GM23338 (cell line): ENCODE results near the gene WWOX. TPM values are rescaled to one million over a fixed set of nuclear protein-coding genes. Genes with fewer than 3 reads are reported as not detected.

ENCODE experiments used
- ATAC-seq: fragments of 200-7000 bp; cut with Tn5 transposase; 3 replicates; pipeline ENCODE4 v1.9.1; 2020
- DNase-seq: peaks from one replicate; pipeline ENCODE4 v3.0.0-alpha.2; 2015; ENCODE audit warnings: low spot score
- H2AFZ ChIP-seq: fragments of 200-600 bp; sonication (generic); 2 replicates; pipeline ENCODE4 v1.8.0; 2016; ENCODE audit warnings: antibody characterized with exemption, mild to moderate bottlenecking, moderate library complexity
- H3F3A ChIP-seq: fragments of 200-600 bp; sonication (generic); replicated peaks from 2 replicates; pipeline ENCODE4 v1.8.0; 2017; ENCODE audit warnings: antibody characterized with exemption, mixed run types, low read depth
- H3K27ac ChIP-seq: fragments of 200-600 bp; sonication (generic); 2 replicates; pipeline ENCODE4 v1.6.1; 2016; ENCODE audit warnings: low read depth
- H3K27me3 ChIP-seq: fragments of 200-600 bp; sonication (generic); 2 replicates; pipeline ENCODE4 v1.8.0; 2016; ENCODE audit warnings: mild to moderate bottlenecking, mixed run types, moderate library complexity; ENCODE audit not compliant: insufficient read depth
- H3K36me3 ChIP-seq: fragments of 200-600 bp; sonication (generic); 2 replicates; pipeline ENCODE4 v1.8.0; 2016; ENCODE audit warnings: mild to moderate bottlenecking; ENCODE audit not compliant: insufficient read depth
- H3K4me1 ChIP-seq: fragments of 200-600 bp; sonication (generic); 2 replicates; pipeline ENCODE4 v1.8.0; 2016; ENCODE audit warnings: mild to moderate bottlenecking, moderate library complexity; ENCODE audit not compliant: insufficient read depth
- H3K4me2 ChIP-seq: fragments of 200-600 bp; sonication (generic); 2 replicates; pipeline ENCODE4 v1.7.1; 2017; ENCODE audit warnings: mixed run types
- H3K4me3 ChIP-seq: fragments of 200-600 bp; sonication (generic); 2 replicates; pipeline ENCODE4 v1.6.1; 2016; ENCODE audit warnings: mixed run types
- H3K79me2 ChIP-seq: fragments of 200-600 bp; sonication (generic); replicated peaks from 2 replicates; pipeline ENCODE4 v1.8.0; 2017; ENCODE audit warnings: mild to moderate bottlenecking; ENCODE audit not compliant: insufficient read depth
- H3K9me2 ChIP-seq: fragments of 200-600 bp; sonication (generic); 2 replicates; pipeline ENCODE4 v1.8.0; 2017; ENCODE audit not compliant: insufficient read depth
- H4K20me1 ChIP-seq: fragments of 200-600 bp; sonication (generic); replicated peaks from 2 replicates; pipeline ENCODE4 v1.8.0; 2017; ENCODE audit warnings: mild to moderate bottlenecking; ENCODE audit not compliant: insufficient read depth
- H3K27ac Mint-ChIP-seq: 2 replicates; pipeline ENCODE4 v1.8.0; 2020; ENCODE audit warnings: inconsistent platforms, mild to moderate bottlenecking, moderate library complexity, mixed read lengths
- H3K27me3 Mint-ChIP-seq: 3 replicates; pipeline ENCODE4 v1.8.0; 2022; ENCODE audit warnings: low read depth, mild to moderate bottlenecking, moderate library complexity, mixed read lengths, inconsistent platforms; ENCODE audit not compliant: insufficient read depth, poor library complexity
- H3K36me3 Mint-ChIP-seq: 3 replicates; pipeline ENCODE4 v1.8.0; 2021; ENCODE audit warnings: low read depth, mild to moderate bottlenecking, inconsistent platforms, moderate library complexity, mixed read lengths
- H3K4me1 Mint-ChIP-seq: 3 replicates; pipeline ENCODE4 v1.8.0; 2020; ENCODE audit warnings: mild to moderate bottlenecking, inconsistent platforms, mixed read lengths
- H3K4me3 Mint-ChIP-seq: 3 replicates; pipeline ENCODE4 v1.8.0; 2021; ENCODE audit warnings: moderate library complexity, mild to moderate bottlenecking, inconsistent platforms, mixed read lengths
- H3K9me3 Mint-ChIP-seq: 3 replicates; pipeline ENCODE4 v1.8.0; 2020; ENCODE audit warnings: moderate library complexity, mild to moderate bottlenecking, inconsistent platforms, mixed read lengths
- CREB1 ChIP-seq: fragments of 250-450 bp; sonication (Bioruptor Pico); IDR thresholded peaks from 2 replicates; pipeline ENCODE4 v1.5.0; 2020; ENCODE audit warnings: low read depth, mild to moderate bottlenecking, moderate library complexity
- EZH2phosphoT487 ChIP-seq: fragments of 200-600 bp; sonication (generic); IDR thresholded peaks from one replicate; pipeline ENCODE4 v1.8.1; 2018; ENCODE audit warnings: antibody characterized with exemption; ENCODE audit not compliant: unreplicated experiment
- NANOG ChIP-seq: IDR thresholded peaks from 2 replicates; pipeline ENCODE4 v1.6.1; 2016; ENCODE audit warnings: antibody characterized with exemption, borderline replicate concordance
- POLR2AphosphoS5 ChIP-seq: IDR thresholded peaks from 2 replicates; pipeline ENCODE4 v1.6.1; 2016; ENCODE audit warnings: antibody characterized with exemption, low read depth
- STAT1 ChIP-seq: IDR thresholded peaks from one replicate; pipeline ENCODE4 v1.6.1; 2016; ENCODE audit warnings: antibody characterized with exemption; ENCODE audit not compliant: unreplicated experiment
- ZNF114 ChIP-seq: fragments of 250-450 bp; sonication (Bioruptor Pico); IDR thresholded peaks from 2 replicates; pipeline ENCODE4 v1.5.0; 2020; ENCODE audit warnings: mild to moderate bottlenecking, moderate library complexity
- polyA plus RNA-seq: library from polyadenylated mRNA; unstranded; fragments of >200 nt; fragmentation: Nextera tagmentation; extraction: Ambion mirVana; gene quantifications from 2 replicates; pipeline ENCODE4 v1.2.1, GENCODE V29; 2016
- total RNA-seq: library from RNA; depleted of rRNA; stranded (reverse); fragments of >200 nt; shearing (Covaris generic); gene quantifications from 2 replicates; pipeline ENCODE4 v1.2.3, GENCODE V29; 2014
- TF ChIP-seq, protein P1 (sequence below): IDR thresholded peaks from one replicate; pipeline ENCODE4 v1.6.1; 2018; ENCODE audit warnings: antibody characterized with exemption; ENCODE audit not compliant: unreplicated experiment
- TF ChIP-seq, protein P2 (sequence below), 2 experiments: fragments of 200-600 bp in 1 of 2; sonication (generic) in 1 of 2; conservative IDR thresholded peaks; 2 replicates each; pipeline versions ENCODE4 v1.5.1 to v1.6.1; 2016 to 2017; ENCODE audit warnings: antibody characterized with exemption in 2 of 2, low read depth in 2 of 2, mild to moderate bottlenecking in 2 of 2, moderate library complexity in 1 of 2
- TF ChIP-seq, protein P3 (sequence below): fragments of 250-450 bp; sonication (Bioruptor Pico); IDR thresholded peaks from 2 replicates; pipeline ENCODE4 v1.5.0; 2020; ENCODE audit warnings: mild to moderate bottlenecking, moderate library complexity

WWOX gene
- total and polyA plus RNA-seq, 2 experiments from 2014 or later: 10.0 to 19.3 TPM

DNA sequence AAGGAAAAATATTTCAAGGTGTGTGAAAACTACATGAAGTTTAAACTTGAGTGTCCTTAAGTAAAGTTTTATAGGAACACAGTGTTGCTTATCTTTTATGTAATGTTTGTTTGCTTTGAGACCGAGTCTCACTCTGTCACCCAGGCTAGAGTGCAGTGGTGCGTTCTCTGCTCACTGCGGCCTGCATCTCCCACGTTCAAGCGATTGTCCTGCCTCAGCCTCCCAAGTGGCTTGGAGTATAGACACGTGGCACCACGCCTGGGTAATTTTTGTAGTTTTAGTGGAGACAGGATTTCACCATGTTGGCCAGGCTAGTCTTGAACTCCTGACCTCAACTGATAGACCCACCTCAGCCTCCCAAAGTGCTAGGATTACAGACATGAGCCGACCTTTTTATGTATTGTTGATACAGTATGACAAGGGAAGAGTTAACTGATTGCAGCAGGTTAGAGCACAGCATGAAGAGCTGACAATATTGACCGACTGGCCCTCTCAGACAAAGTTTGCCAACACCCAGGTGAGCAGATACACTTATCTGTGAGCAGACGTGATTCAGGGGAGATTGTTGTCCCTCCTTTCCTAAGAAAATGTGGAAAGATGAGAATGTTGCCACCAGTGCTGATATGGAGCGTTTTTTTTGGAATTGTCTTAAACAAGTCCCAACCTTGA lies 373.7 kb downstream of the WWOX start (continued):
- TF ChIP-seq, protein P1, sequence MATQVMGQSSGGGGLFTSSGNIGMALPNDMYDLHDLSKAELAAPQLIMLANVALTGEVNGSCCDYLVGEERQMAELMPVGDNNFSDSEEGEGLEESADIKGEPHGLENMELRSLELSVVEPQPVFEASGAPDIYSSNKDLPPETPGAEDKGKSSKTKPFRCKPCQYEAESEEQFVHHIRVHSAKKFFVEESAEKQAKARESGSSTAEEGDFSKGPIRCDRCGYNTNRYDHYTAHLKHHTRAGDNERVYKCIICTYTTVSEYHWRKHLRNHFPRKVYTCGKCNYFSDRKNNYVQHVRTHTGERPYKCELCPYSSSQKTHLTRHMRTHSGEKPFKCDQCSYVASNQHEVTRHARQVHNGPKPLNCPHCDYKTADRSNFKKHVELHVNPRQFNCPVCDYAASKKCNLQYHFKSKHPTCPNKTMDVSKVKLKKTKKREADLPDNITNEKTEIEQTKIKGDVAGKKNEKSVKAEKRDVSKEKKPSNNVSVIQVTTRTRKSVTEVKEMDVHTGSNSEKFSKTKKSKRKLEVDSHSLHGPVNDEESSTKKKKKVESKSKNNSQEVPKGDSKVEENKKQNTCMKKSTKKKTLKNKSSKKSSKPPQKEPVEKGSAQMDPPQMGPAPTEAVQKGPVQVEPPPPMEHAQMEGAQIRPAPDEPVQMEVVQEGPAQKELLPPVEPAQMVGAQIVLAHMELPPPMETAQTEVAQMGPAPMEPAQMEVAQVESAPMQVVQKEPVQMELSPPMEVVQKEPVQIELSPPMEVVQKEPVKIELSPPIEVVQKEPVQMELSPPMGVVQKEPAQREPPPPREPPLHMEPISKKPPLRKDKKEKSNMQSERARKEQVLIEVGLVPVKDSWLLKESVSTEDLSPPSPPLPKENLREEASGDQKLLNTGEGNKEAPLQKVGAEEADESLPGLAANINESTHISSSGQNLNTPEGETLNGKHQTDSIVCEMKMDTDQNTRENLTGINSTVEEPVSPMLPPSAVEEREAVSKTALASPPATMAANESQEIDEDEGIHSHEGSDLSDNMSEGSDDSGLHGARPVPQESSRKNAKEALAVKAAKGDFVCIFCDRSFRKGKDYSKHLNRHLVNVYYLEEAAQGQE: no peak
- TF ChIP-seq EZH2phosphoT487 (no peak), POLR2AphosphoS5 (no peak), CREB1 (CRISPR knock-in tag) (no peak), STAT1 (no peak)

DNA sequence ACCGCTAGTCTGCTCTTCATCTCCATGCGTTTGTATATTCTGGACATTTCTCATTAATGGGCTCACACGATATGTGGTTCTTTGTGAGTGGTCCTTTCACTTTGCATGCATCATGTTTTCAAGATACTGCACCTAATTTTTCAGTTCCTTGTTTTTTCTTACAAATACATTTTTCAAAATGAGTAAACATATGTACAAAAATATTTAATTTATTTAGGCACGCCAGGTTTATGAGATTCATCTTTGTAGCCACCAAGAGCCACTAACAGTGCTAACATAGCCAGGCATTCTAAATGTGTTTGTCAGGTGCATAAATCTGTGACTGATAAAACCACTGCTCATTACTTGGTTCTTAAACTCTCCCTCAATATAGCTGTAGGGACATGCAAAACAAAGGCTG lies 375.3 kb downstream of the WWOX start:
- Histone ChIP-seq H3K79me2 (no peaks in the 10 kb centered on the region), H3K27me3 (no peaks in the 10 kb centered on the region), H3K4me2 (no peak overlapping the region), H3K4me1 (peaks cover 31% of the 10 kb centered on the region), H2AFZ (no peak overlapping the region), H3K9me2 (no peaks in the 10 kb centered on the region), H4K20me1 (no peaks in the 10 kb centered on the region), H3K27ac (no peak overlapping the region), H3F3A (no peaks in the 10 kb centered on the region), H3K36me3 (no peaks in the 10 kb centered on the region), H3K4me3 (no peak overlapping the region)
- Mint-ChIP-seq H3K27ac (no peak overlapping the region), H3K9me3 (no peaks in the 10 kb centered on the region), H3K4me3 (no peak overlapping the region), H3K36me3 (no peaks in the 10 kb centered on the region), H3K27me3 (peaks cover 5% of the 10 kb centered on the region), H3K4me1 (peaks cover 32% of the 10 kb centered on the region)
- ATAC-seq (no peak), DNase-seq (no peak)
- TF ChIP-seq, protein P2, sequence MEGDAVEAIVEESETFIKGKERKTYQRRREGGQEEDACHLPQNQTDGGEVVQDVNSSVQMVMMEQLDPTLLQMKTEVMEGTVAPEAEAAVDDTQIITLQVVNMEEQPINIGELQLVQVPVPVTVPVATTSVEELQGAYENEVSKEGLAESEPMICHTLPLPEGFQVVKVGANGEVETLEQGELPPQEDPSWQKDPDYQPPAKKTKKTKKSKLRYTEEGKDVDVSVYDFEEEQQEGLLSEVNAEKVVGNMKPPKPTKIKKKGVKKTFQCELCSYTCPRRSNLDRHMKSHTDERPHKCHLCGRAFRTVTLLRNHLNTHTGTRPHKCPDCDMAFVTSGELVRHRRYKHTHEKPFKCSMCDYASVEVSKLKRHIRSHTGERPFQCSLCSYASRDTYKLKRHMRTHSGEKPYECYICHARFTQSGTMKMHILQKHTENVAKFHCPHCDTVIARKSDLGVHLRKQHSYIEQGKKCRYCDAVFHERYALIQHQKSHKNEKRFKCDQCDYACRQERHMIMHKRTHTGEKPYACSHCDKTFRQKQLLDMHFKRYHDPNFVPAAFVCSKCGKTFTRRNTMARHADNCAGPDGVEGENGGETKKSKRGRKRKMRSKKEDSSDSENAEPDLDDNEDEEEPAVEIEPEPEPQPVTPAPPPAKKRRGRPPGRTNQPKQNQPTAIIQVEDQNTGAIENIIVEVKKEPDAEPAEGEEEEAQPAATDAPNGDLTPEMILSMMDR (conservative IDR thresholded peaks at IDR 0.05; ENCODE audit: low read depth in 2 of 2): no peak
- TF ChIP-seq, protein P1: no peak
- TF ChIP-seq EZH2phosphoT487: no peak
- TF ChIP-seq, protein P3, sequence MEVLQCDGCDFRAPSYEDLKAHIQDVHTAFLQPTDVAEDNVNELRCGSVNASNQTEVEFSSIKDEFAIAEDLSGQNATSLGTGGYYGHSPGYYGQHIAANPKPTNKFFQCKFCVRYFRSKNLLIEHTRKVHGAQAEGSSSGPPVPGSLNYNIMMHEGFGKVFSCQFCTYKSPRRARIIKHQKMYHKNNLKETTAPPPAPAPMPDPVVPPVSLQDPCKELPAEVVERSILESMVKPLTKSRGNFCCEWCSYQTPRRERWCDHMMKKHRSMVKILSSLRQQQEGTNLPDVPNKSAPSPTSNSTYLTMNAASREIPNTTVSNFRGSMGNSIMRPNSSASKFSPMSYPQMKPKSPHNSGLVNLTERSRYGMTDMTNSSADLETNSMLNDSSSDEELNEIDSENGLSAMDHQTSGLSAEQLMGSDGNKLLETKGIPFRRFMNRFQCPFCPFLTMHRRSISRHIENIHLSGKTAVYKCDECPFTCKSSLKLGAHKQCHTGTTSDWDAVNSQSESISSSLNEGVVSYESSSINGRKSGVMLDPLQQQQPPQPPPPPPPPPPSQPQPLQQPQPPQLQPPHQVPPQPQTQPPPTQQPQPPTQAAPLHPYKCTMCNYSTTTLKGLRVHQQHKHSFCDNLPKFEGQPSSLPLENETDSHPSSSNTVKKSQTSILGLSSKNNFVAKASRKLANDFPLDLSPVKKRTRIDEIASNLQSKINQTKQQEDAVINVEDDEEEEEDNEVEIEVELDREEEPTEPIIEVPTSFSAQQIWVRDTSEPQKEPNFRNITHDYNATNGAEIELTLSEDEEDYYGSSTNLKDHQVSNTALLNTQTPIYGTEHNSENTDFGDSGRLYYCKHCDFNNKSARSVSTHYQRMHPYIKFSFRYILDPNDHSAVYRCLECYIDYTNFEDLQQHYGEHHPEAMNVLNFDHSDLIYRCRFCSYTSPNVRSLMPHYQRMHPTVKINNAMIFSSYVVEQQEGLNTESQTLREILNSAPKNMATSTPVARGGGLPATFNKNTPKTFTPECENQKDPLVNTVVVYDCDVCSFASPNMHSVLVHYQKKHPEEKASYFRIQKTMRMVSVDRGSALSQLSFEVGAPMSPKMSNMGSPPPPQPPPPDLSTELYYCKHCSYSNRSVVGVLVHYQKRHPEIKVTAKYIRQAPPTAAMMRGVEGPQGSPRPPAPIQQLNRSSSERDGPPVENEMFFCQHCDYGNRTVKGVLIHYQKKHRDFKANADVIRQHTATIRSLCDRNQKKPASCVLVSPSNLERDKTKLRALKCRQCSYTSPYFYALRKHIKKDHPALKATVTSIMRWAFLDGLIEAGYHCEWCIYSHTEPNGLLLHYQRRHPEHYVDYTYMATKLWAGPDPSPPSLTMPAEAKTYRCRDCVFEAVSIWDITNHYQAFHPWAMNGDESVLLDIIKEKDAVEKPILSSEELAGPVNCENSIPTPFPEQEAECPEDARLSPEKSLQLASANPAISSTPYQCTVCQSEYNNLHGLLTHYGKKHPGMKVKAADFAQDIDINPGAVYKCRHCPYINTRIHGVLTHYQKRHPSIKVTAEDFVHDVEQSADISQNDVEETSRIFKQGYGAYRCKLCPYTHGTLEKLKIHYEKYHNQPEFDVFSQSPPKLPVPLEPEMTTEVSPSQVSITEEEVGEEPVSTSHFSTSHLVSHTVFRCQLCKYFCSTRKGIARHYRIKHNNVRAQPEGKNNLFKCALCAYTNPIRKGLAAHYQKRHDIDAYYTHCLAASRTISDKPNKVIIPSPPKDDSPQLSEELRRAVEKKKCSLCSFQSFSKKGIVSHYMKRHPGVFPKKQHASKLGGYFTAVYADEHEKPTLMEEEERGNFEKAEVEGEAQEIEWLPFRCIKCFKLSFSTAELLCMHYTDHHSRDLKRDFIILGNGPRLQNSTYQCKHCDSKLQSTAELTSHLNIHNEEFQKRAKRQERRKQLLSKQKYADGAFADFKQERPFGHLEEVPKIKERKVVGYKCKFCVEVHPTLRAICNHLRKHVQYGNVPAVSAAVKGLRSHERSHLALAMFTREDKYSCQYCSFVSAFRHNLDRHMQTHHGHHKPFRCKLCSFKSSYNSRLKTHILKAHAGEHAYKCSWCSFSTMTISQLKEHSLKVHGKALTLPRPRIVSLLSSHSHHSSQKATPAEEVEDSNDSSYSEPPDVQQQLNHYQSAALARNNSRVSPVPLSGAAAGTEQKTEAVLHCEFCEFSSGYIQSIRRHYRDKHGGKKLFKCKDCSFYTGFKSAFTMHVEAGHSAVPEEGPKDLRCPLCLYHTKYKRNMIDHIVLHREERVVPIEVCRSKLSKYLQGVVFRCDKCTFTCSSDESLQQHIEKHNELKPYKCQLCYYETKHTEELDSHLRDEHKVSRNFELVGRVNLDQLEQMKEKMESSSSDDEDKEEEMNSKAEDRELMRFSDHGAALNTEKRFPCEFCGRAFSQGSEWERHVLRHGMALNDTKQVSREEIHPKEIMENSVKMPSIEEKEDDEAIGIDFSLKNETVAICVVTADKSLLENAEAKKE (CRISPR knock-in tag): no peak
- no peak for TF ChIP-seq NANOG
- TF ChIP-seq ZNF114 (CRISPR knock-in tag): no peak
